ENCODE measurements around the gene VAPB.

VAPB gene

DNA sequence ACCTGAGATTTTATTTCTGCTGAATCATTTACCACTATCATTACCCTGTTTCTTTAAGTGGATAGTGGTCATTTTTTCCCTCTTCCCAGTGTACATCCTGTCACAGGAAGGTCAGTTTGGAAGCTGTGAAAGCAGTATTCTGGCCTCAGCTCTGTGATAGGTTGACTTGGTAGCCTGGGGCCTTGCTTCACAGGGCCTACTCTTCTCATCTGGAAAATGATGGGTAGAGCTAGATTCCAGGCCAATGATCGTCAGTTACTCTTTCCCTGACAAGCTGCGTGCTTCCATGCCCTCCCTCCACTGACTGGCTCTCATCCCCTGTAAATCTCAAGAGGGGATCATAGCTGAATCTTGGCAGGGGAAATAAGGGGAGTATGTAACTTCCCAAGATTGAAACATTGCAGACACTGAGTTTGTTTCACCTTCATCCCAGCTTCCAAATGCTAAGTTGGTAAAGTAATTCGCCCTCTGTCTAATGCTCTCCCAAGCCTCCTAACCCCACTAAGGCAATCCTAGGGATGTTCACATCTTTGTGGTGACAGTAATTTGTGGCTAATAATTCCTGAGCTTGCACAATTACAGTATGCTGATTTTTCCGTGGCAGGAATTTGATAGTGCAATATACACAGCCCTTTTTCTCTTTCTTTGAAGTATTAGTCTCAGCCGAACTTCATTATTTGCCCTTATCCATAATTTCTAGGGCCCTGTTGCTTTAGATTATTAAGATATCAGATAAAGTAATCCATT lies 51.2 kb downstream of the VAPB start:
- no peak overlapping the region for H2BK5ac ChIP-seq (ENCODE audit: low read length)
- H3K36me3 ChIP-seq (ENCODE audit: control insufficient read depth, insufficient read depth, low read length), result no peaks in the 10 kb centered on the region
- H3K18ac ChIP-seq (ENCODE audit: low read length), result no peak overlapping the region
- peaks cover 8% of the 10 kb centered on the region for H3K79me2 ChIP-seq (ENCODE audit: control insufficient read depth, insufficient read depth, low read length)
- H3K4ac ChIP-seq (ENCODE audit: low read depth, low read length), result no peak overlapping the region
- no peak for DNase-seq
- no peak overlapping the region for H3K23ac ChIP-seq (ENCODE audit: low read length)
- peaks cover 19% of the 10 kb centered on the region for H3K79me1 ChIP-seq (ENCODE audit: low read length)
- no peak overlapping the region for H2AK5ac ChIP-seq (ENCODE audit: low read length)
- H2BK120ac ChIP-seq (ENCODE audit: low read depth, low read length), result no peak overlapping the region
- H3K4me3 ChIP-seq (ENCODE audit: low read length), result no peak overlapping the region
- no peaks in the 10 kb centered on the region for H3K4me1 ChIP-seq (ENCODE audit: control insufficient read depth, low read depth, low read length)
- no peak overlapping the region for H3K9ac ChIP-seq (ENCODE audit: low read length)
- no peak overlapping the region for H4K8ac ChIP-seq (ENCODE audit: low read depth, low read length)
- no CpG with 5 or more reads among the region's 5 CpGs for WGBS (ENCODE audit: extremely low coverage, insufficient coverage, low lambda C conversion rate)
- no peak overlapping the region for H2BK15ac ChIP-seq (replicated peaks; ENCODE audit: low read depth)
- no peaks in the 10 kb centered on the region for H3K27me3 ChIP-seq (ENCODE audit: insufficient read depth, low read length, poor library complexity)
- H3K56ac ChIP-seq (ENCODE audit: low read length), result no peak overlapping the region
- no peak overlapping the region for H3K4me2 ChIP-seq (ENCODE audit: low read length)
- H4K5ac ChIP-seq (ENCODE audit: low read length), result no peak overlapping the region
- no peak overlapping the region for H3K27ac ChIP-seq (ENCODE audit: low read depth, low read length)

DNA sequence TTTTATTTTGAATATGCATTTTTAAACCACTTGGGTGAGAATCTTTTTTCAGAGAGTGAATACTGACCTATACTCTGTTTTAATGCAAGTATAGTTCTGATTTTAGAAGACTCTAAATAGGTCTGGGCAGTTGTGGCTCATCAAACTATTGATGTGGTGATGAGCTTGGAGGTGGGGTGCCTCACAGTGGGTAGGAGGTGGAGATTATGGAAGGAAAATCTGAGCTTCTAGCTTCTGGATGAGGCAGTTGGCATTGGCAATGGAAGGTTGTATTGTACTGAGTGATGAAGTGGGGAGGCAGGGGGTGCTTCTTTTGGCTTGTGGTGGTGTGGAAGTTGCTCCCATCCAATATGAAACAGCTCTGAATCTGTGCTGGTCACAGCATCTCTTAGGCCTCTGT lies 52.7 kb downstream of the VAPB start:
- no peak overlapping the region for H2AK5ac ChIP-seq (ENCODE audit: low read length)
- no peak overlapping the region for H3K4me2 ChIP-seq (ENCODE audit: low read length)
- H3K27me3 ChIP-seq (ENCODE audit: insufficient read depth, low read length, poor library complexity), result no peaks in the 10 kb centered on the region
- H3K4me1 ChIP-seq (ENCODE audit: control insufficient read depth, low read depth, low read length), result no peaks in the 10 kb centered on the region
- no peak overlapping the region for H2BK15ac ChIP-seq (replicated peaks; ENCODE audit: low read depth)
- H3K27ac ChIP-seq (ENCODE audit: low read depth, low read length), result no peak overlapping the region
- H4K5ac ChIP-seq (ENCODE audit: low read length), result no peak overlapping the region
- no peak overlapping the region for H3K56ac ChIP-seq (ENCODE audit: low read length)
- no peak overlapping the region for H3K23ac ChIP-seq (ENCODE audit: low read length)
- no peak for DNase-seq
- no peak overlapping the region for H3K4ac ChIP-seq (ENCODE audit: low read depth, low read length)
- no peak overlapping the region for H3K9ac ChIP-seq (ENCODE audit: low read length)
- no peak overlapping the region for H3K4me3 ChIP-seq (ENCODE audit: low read length)
- no peak overlapping the region for H2BK5ac ChIP-seq (ENCODE audit: low read length)
- no peaks in the 10 kb centered on the region for H3K36me3 ChIP-seq (ENCODE audit: control insufficient read depth, insufficient read depth, low read length)
- H3K18ac ChIP-seq (ENCODE audit: low read length), result no peak overlapping the region
- no peak overlapping the region for H4K8ac ChIP-seq (ENCODE audit: low read depth, low read length)
- no peak overlapping the region for H2BK120ac ChIP-seq (ENCODE audit: low read depth, low read length)
- peaks cover 19% of the 10 kb centered on the region for H3K79me1 ChIP-seq (ENCODE audit: low read length)
- H3K79me2 ChIP-seq (ENCODE audit: control insufficient read depth, insufficient read depth, low read length), result peaks cover 8% of the 10 kb centered on the region

DNA sequence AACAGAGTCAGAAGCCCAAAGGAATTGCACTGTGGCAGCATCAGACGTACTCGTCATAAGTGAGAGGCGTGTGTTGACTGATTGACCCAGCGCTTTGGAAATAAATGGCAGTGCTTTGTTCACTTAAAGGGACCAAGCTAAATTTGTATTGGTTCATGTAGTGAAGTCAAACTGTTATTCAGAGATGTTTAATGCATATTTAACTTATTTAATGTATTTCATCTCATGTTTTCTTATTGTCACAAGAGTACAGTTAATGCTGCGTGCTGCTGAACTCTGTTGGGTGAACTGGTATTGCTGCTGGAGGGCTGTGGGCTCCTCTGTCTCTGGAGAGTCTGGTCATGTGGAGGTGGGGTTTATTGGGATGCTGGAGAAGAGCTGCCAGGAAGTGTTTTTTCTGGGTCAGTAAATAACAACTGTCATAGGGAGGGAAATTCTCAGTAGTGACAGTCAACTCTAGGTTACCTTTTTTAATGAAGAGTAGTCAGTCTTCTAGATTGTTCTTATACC lies 55.8 kb downstream of the VAPB start:
- no peak overlapping the region for H3K4ac ChIP-seq (ENCODE audit: low read depth, low read length)
- H2BK120ac ChIP-seq (ENCODE audit: low read depth, low read length), result no peak overlapping the region
- no peak overlapping the region for H3K27ac ChIP-seq (ENCODE audit: low read depth, low read length)
- H3K27me3 ChIP-seq (ENCODE audit: insufficient read depth, low read length, poor library complexity), result no peaks in the 10 kb centered on the region
- H4K8ac ChIP-seq (ENCODE audit: low read depth, low read length), result no peak overlapping the region
- no peak overlapping the region for H3K4me3 ChIP-seq (ENCODE audit: low read length)
- no peaks in the 10 kb centered on the region for H3K79me2 ChIP-seq (ENCODE audit: control insufficient read depth, insufficient read depth, low read length)
- no peak overlapping the region for H3K56ac ChIP-seq (ENCODE audit: low read length)
- no peak overlapping the region for H2AK5ac ChIP-seq (ENCODE audit: low read length)
- peaks cover 7% of the 10 kb centered on the region for H3K79me1 ChIP-seq (ENCODE audit: low read length)
- H3K23ac ChIP-seq (ENCODE audit: low read length), result no peak overlapping the region
- no peak overlapping the region for H2BK15ac ChIP-seq (replicated peaks; ENCODE audit: low read depth)
- no peak overlapping the region for H3K4me2 ChIP-seq (ENCODE audit: low read length)
- no peak for DNase-seq
- no peak overlapping the region for H4K5ac ChIP-seq (ENCODE audit: low read length)
- no peaks in the 10 kb centered on the region for H3K36me3 ChIP-seq (ENCODE audit: control insufficient read depth, insufficient read depth, low read length)
- H3K4me1 ChIP-seq (ENCODE audit: control insufficient read depth, low read depth, low read length), result peaks cover 4% of the 10 kb centered on the region
- no peak overlapping the region for H3K9ac ChIP-seq (ENCODE audit: low read length)
- WGBS (ENCODE audit: extremely low coverage, insufficient coverage, low lambda C conversion rate), result no CpG with 5 or more reads among the region's 5 CpGs
- H2BK5ac ChIP-seq (ENCODE audit: low read length), result no peak overlapping the region
- H3K18ac ChIP-seq (ENCODE audit: low read length), result no peak overlapping the region

DNA sequence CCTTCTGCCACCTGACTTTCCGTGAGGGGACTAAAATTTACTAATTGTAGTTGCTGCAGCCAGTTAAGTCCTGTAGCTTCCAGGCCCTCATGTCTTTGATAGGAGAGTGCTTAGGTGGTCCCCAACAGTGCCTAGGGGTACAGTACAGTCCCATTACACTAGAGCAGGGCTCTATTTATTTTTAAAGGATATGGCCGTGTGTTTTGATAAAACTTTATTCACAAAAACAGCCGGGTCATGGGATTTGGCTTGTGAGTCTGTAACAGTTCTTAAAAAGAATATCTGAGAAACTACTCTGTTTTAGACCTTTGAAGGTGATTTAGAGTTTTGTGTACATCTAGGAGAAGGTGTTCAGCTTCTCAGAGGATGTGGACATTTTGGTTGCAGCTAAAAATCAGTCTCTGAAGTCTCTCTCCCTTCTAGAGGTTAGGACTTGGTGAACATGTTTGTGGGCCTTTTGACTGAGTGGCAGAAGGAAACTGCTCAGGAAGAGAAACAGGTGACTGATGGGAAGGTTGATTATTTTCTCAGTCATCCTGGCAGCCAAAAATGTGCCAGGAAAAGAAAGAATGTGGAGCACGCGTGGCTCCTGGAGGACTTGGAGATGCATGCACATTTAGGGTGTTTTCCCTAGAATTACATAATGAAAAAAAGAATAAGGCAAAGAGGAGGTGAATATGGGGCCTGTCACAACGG lies 57.4 kb downstream of the VAPB start:
- no CpG with 5 or more reads among the region's 6 CpGs for WGBS (ENCODE audit: extremely low coverage, insufficient coverage, low lambda C conversion rate)
- H3K27me3 ChIP-seq (ENCODE audit: insufficient read depth, low read length, poor library complexity), result no peaks in the 10 kb centered on the region
- H3K79me2 ChIP-seq (ENCODE audit: control insufficient read depth, insufficient read depth, low read length), result no peaks in the 10 kb centered on the region
- no peak overlapping the region for H3K27ac ChIP-seq (ENCODE audit: low read depth, low read length)
- H3K36me3 ChIP-seq (ENCODE audit: control insufficient read depth, insufficient read depth, low read length), result no peaks in the 10 kb centered on the region
- peaks cover 4% of the 10 kb centered on the region for H3K4me1 ChIP-seq (ENCODE audit: control insufficient read depth, low read depth, low read length)
- no peak overlapping the region for H3K9ac ChIP-seq (ENCODE audit: low read length)
- H3K23ac ChIP-seq (ENCODE audit: low read length), result no peak overlapping the region
- H3K4me2 ChIP-seq (ENCODE audit: low read length), result no peak overlapping the region
- no peak overlapping the region for H3K56ac ChIP-seq (ENCODE audit: low read length)
- peaks cover 5% of the 10 kb centered on the region for H3K79me1 ChIP-seq (ENCODE audit: low read length)
- no peak overlapping the region for H2BK15ac ChIP-seq (replicated peaks; ENCODE audit: low read depth)
- no peak overlapping the region for H3K18ac ChIP-seq (ENCODE audit: low read length)
- DNase-seq, result no peak
- no peak overlapping the region for H4K5ac ChIP-seq (ENCODE audit: low read length)
- no peak overlapping the region for H3K4ac ChIP-seq (ENCODE audit: low read depth, low read length)
- no peak overlapping the region for H2BK5ac ChIP-seq (ENCODE audit: low read length)
- no peak overlapping the region for H2BK120ac ChIP-seq (ENCODE audit: low read depth, low read length)
- H2AK5ac ChIP-seq (ENCODE audit: low read length), result no peak overlapping the region
- H3K4me3 ChIP-seq (ENCODE audit: low read length), result no peak overlapping the region
- H4K8ac ChIP-seq (ENCODE audit: low read depth, low read length), result no peak overlapping the region

DNA sequence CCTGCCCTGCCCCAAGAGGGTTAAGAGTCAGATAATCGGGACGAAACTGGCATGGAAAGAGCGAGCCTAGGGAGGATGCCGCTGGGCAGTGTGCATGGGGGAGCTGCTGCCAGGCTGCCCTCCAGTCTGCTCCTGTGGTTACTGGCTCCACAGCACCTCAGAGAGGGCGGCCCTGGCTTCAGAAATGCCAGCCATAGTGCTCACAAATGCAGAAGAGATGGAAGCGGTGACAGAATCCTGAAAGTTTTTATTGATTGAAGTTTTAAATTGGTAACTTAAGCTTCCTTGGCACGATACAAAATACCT lies 57.9 kb downstream of the VAPB start:
- Histone ChIP-seq H4K8ac (ENCODE audit: low read depth, low read length) (no peak overlapping the region), H3K27ac (ENCODE audit: low read depth, low read length) (no peak overlapping the region), H3K4me3 (ENCODE audit: low read length) (no peak overlapping the region), H3K36me3 (ENCODE audit: control insufficient read depth, insufficient read depth, low read length) (no peaks in the 10 kb centered on the region), H3K79me1 (ENCODE audit: low read length) (peaks cover 5% of the 10 kb centered on the region), H3K4me1 (ENCODE audit: control insufficient read depth, low read depth, low read length) (peaks cover 4% of the 10 kb centered on the region), H2BK5ac (ENCODE audit: low read length) (no peak overlapping the region), H2BK120ac (ENCODE audit: low read depth, low read length) (no peak overlapping the region), H3K9ac (ENCODE audit: low read length) (no peak overlapping the region), H3K27me3 (ENCODE audit: insufficient read depth, low read length, poor library complexity) (no peaks in the 10 kb centered on the region), H3K79me2 (ENCODE audit: control insufficient read depth, insufficient read depth, low read length) (no peaks in the 10 kb centered on the region), H3K56ac (ENCODE audit: low read length) (no peak overlapping the region), H3K18ac (ENCODE audit: low read length) (no peak overlapping the region), H3K23ac (ENCODE audit: low read length) (no peak overlapping the region), H3K4ac (ENCODE audit: low read depth, low read length) (no peak overlapping the region), H3K4me2 (ENCODE audit: low read length) (no peak overlapping the region), H2BK15ac (replicated peaks; ENCODE audit: low read depth) (no peak overlapping the region), H2AK5ac (ENCODE audit: low read length) (no peak overlapping the region), H4K5ac (ENCODE audit: low read length) (no peak overlapping the region)
- no peak for DNase-seq
- WGBS (ENCODE audit: extremely low coverage, insufficient coverage, low lambda C conversion rate), result no CpG with 5 or more reads among the region's 7 CpGs
